Activated naive CD4-positive, alpha-beta T cell treated with anti-CD3 and anti-CD28 coated beads, Interleukin-2, amount 50 U/mL, for 24 hours (primary cell): Measurements from ENCODE around the gene KIRREL3.

Source experiments
- H3K27ac Mint-ChIP-seq: one replicate; pipeline ENCODE4 v1.8.0; 2021; ENCODE audit warnings: mild to moderate bottlenecking, mixed read lengths
- H3K27me3 Mint-ChIP-seq: one replicate; pipeline ENCODE4 v1.8.0; 2021; ENCODE audit warnings: mixed read lengths
- H3K36me3 Mint-ChIP-seq: one replicate; pipeline ENCODE4 v1.8.0; 2021; ENCODE audit warnings: mixed read lengths
- H3K4me1 Mint-ChIP-seq: one replicate; pipeline ENCODE4 v1.8.0; 2021; ENCODE audit warnings: mixed read lengths
- H3K4me3 Mint-ChIP-seq: one replicate; pipeline ENCODE4 v1.8.0; 2021; ENCODE audit warnings: mild to moderate bottlenecking, mixed read lengths
- H3K9me3 Mint-ChIP-seq: one replicate; pipeline ENCODE4 v1.8.0; 2021; ENCODE audit warnings: mixed read lengths

Gene KIRREL3

GRCh38 chr11:127000291-127000968 is at the start of gene KIRREL3:
Gene KIRREL3 (minus strand): TSS chr11:127000770.
- H3K4me3 Mint-ChIP-seq = no peak within 1 kb of the TSS

GRCh38 chr11:127050186-127050585 is 49.6 kb upstream of the KIRREL3 start:
- no peaks in the 10 kb centered on the region for H3K27me3 Mint-ChIP-seq
- H3K9me3 Mint-ChIP-seq = no peaks in the 10 kb centered on the region
- no peaks in the 10 kb centered on the region for H3K36me3 Mint-ChIP-seq
- H3K4me1 Mint-ChIP-seq = no peaks in the 10 kb centered on the region
- H3K4me3 Mint-ChIP-seq = no peak overlapping the region
- no peak overlapping the region for H3K27ac Mint-ChIP-seq

More at GRCh38 chr11:127000291-127000968, at the start of gene KIRREL3:
- Mint-ChIP-seq H3K36me3 (no peaks in the 10 kb centered on the region), H3K27ac (no peak within 1 kb of the TSS), H3K27me3 (peaks cover 49% of the 10 kb centered on the region), H3K9me3 (no peaks in the 10 kb centered on the region), H3K4me1 (no peaks in the 10 kb centered on the region)

GRCh38 chr11:127049486-127049885 is 48.9 kb upstream of the KIRREL3 start:
- no peaks in the 10 kb centered on the region for H3K9me3 Mint-ChIP-seq
- H3K27me3 Mint-ChIP-seq = no peaks in the 10 kb centered on the region
- no peak overlapping the region for H3K27ac Mint-ChIP-seq
- no peak overlapping the region for H3K4me3 Mint-ChIP-seq
- no peaks in the 10 kb centered on the region for H3K4me1 Mint-ChIP-seq
- H3K36me3 Mint-ChIP-seq = no peaks in the 10 kb centered on the region

GRCh38 chr11:127044535-127044934 is 44.0 kb upstream of the KIRREL3 start:
- Mint-ChIP-seq H3K9me3 (no peaks in the 10 kb centered on the region), H3K4me3 (no peak overlapping the region), H3K4me1 (no peaks in the 10 kb centered on the region), H3K27me3 (no peaks in the 10 kb centered on the region), H3K27ac (no peak overlapping the region), H3K36me3 (no peaks in the 10 kb centered on the region)

- Mint-ChIP-seq H3K27me3 (no peaks in the 10 kb centered on the region), H3K36me3 (no peaks in the 10 kb centered on the region), H3K4me3 (no peak overlapping the region), H3K27ac (no peak overlapping the region), H3K4me1 (no peaks in the 10 kb centered on the region), H3K9me3 (no peaks in the 10 kb centered on the region)
Observed at GRCh38 chr11:127042445-127042844, 41.9 kb upstream of the KIRREL3 start.

- Mint-ChIP-seq H3K36me3 (no peaks in the 10 kb centered on the region), H3K27ac (no peak overlapping the region), H3K4me1 (no peaks in the 10 kb centered on the region), H3K27me3 (no peaks in the 10 kb centered on the region), H3K4me3 (no peak overlapping the region), H3K9me3 (no peaks in the 10 kb centered on the region)
Observed at GRCh38 chr11:127039591-127039990, 39.0 kb upstream of the KIRREL3 start.

GRCh38 chr11:127037596-127037995 is 37.0 kb upstream of the KIRREL3 start:
- no peak overlapping the region for H3K4me3 Mint-ChIP-seq
- peaks cover 2% of the 10 kb centered on the region for H3K27me3 Mint-ChIP-seq
- no peaks in the 10 kb centered on the region for H3K9me3 Mint-ChIP-seq
- H3K36me3 Mint-ChIP-seq = no peaks in the 10 kb centered on the region
- no peak overlapping the region for H3K27ac Mint-ChIP-seq
- H3K4me1 Mint-ChIP-seq = no peaks in the 10 kb centered on the region

GRCh38 chr11:127037001-127037400 is 36.4 kb upstream of the KIRREL3 start:
- H3K4me1 Mint-ChIP-seq = no peaks in the 10 kb centered on the region
- no peaks in the 10 kb centered on the region for H3K36me3 Mint-ChIP-seq
- H3K27me3 Mint-ChIP-seq = peaks cover 2% of the 10 kb centered on the region
- H3K4me3 Mint-ChIP-seq = no peak overlapping the region
- no peaks in the 10 kb centered on the region for H3K9me3 Mint-ChIP-seq
- H3K27ac Mint-ChIP-seq = no peak overlapping the region

- H3K36me3 Mint-ChIP-seq = no peaks in the 10 kb centered on the region
- H3K27me3 Mint-ChIP-seq = peaks cover 2% of the 10 kb centered on the region
- H3K4me1 Mint-ChIP-seq = no peaks in the 10 kb centered on the region
- H3K4me3 Mint-ChIP-seq = no peak overlapping the region
- H3K27ac Mint-ChIP-seq = no peak overlapping the region
- no peaks in the 10 kb centered on the region for H3K9me3 Mint-ChIP-seq
Observed at GRCh38 chr11:127035824-127036223, 35.3 kb upstream of the KIRREL3 start.

- no peaks in the 10 kb centered on the region for H3K36me3 Mint-ChIP-seq
- H3K9me3 Mint-ChIP-seq = no peaks in the 10 kb centered on the region
- H3K4me3 Mint-ChIP-seq = no peak overlapping the region
- H3K4me1 Mint-ChIP-seq = no peaks in the 10 kb centered on the region
- no peak overlapping the region for H3K27ac Mint-ChIP-seq
- H3K27me3 Mint-ChIP-seq = peaks cover 2% of the 10 kb centered on the region
Observed at GRCh38 chr11:127034973-127035372, 34.4 kb upstream of the KIRREL3 start.

GRCh38 chr11:127028648-127029047 is 28.1 kb upstream of the KIRREL3 start:
- H3K4me1 Mint-ChIP-seq = no peaks in the 10 kb centered on the region
- no peaks in the 10 kb centered on the region for H3K36me3 Mint-ChIP-seq
- H3K4me3 Mint-ChIP-seq = no peak overlapping the region
- H3K9me3 Mint-ChIP-seq = no peaks in the 10 kb centered on the region
- H3K27ac Mint-ChIP-seq = no peak overlapping the region
- H3K27me3 Mint-ChIP-seq = peaks cover 3% of the 10 kb centered on the region

- H3K36me3 Mint-ChIP-seq = no peaks in the 10 kb centered on the region
- H3K9me3 Mint-ChIP-seq = no peaks in the 10 kb centered on the region
- no peak overlapping the region for H3K27ac Mint-ChIP-seq
- H3K27me3 Mint-ChIP-seq = peaks cover 3% of the 10 kb centered on the region
- H3K4me3 Mint-ChIP-seq = no peak overlapping the region
- H3K4me1 Mint-ChIP-seq = no peaks in the 10 kb centered on the region
Observed at GRCh38 chr11:127027789-127028188, 27.2 kb upstream of the KIRREL3 start.

- Mint-ChIP-seq H3K27ac (no peak overlapping the region), H3K27me3 (peaks cover 2% of the 10 kb centered on the region), H3K4me3 (no peak overlapping the region), H3K36me3 (no peaks in the 10 kb centered on the region), H3K4me1 (no peaks in the 10 kb centered on the region), H3K9me3 (no peaks in the 10 kb centered on the region)
Observed at GRCh38 chr11:127027000-127027399, 26.4 kb upstream of the KIRREL3 start.

GRCh38 chr11:127023991-127024390 is 23.4 kb upstream of the KIRREL3 start:
- Mint-ChIP-seq H3K4me3 (no peak overlapping the region), H3K27me3 (peaks cover 2% of the 10 kb centered on the region), H3K27ac (no peak overlapping the region), H3K36me3 (no peaks in the 10 kb centered on the region), H3K4me1 (no peaks in the 10 kb centered on the region), H3K9me3 (no peaks in the 10 kb centered on the region)

GRCh38 chr11:127018683-127019279 is 18.2 kb upstream of the KIRREL3 start:
- no peak overlapping the region for H3K27ac Mint-ChIP-seq

GRCh38 chr11:127017482-127017881 is 16.9 kb upstream of the KIRREL3 start:
- Mint-ChIP-seq H3K4me1 (no peaks in the 10 kb centered on the region), H3K27ac (no peak overlapping the region), H3K4me3 (no peak overlapping the region), H3K36me3 (no peaks in the 10 kb centered on the region), H3K9me3 (no peaks in the 10 kb centered on the region), H3K27me3 (peaks cover 6% of the 10 kb centered on the region)

More at GRCh38 chr11:127018683-127019279, 18.2 kb upstream of the KIRREL3 start:
- Mint-ChIP-seq H3K36me3 (no peaks in the 10 kb centered on the region), H3K9me3 (no peaks in the 10 kb centered on the region), H3K4me3 (no peak overlapping the region), H3K4me1 (no peaks in the 10 kb centered on the region), H3K27me3 (peaks cover 2% of the 10 kb centered on the region)

GRCh38 chr11:127013550-127013949 is 13.0 kb upstream of the KIRREL3 start:
- no peaks in the 10 kb centered on the region for H3K9me3 Mint-ChIP-seq
- H3K4me1 Mint-ChIP-seq = no peaks in the 10 kb centered on the region
- H3K27me3 Mint-ChIP-seq = peaks cover 8% of the 10 kb centered on the region
- H3K27ac Mint-ChIP-seq = no peak overlapping the region
- H3K36me3 Mint-ChIP-seq = no peaks in the 10 kb centered on the region
- H3K4me3 Mint-ChIP-seq = no peak overlapping the region
